GM23248 (cell line): ENCODE data around the gene NAT9. TPM values are rescaled to one million over a fixed set of nuclear protein-coding genes. Genes with fewer than 3 reads are reported as not detected.

Source experiments
- DNase-seq: peaks from one replicate; pipeline ENCODE4 v3.0.0-alpha.2; 2015
- H2AFZ ChIP-seq: fragments of 200-600 bp; sonication (generic); 2 replicates; pipeline ENCODE4 v1.6.1; 2016; ENCODE audit warnings: antibody characterized with exemption
- H3F3A ChIP-seq: fragments of 200-600 bp; sonication (generic); 2 replicates; pipeline ENCODE4 v1.6.1; 2016; ENCODE audit warnings: mild to moderate bottlenecking, antibody characterized with exemption, mixed run types; ENCODE audit not compliant: insufficient read depth
- H3K27ac ChIP-seq: fragments of 200-600 bp; sonication (generic); 2 replicates; pipeline ENCODE4 v1.5.1; 2016; ENCODE audit warnings: mild to moderate bottlenecking
- H3K27me3 ChIP-seq: fragments of 200-600 bp; sonication (generic); replicated peaks from 2 replicates; pipeline ENCODE4 v1.6.1; 2016; ENCODE audit warnings: mild to moderate bottlenecking; ENCODE audit not compliant: insufficient read depth
- H3K36me3 ChIP-seq: fragments of 200-600 bp; sonication (generic); 2 replicates; pipeline ENCODE4 v1.6.1; 2016; ENCODE audit warnings: low read depth, mild to moderate bottlenecking
- H3K4me1 ChIP-seq: fragments of 200-600 bp; sonication (generic); 2 replicates; pipeline ENCODE4 v1.6.1; 2016; ENCODE audit warnings: mild to moderate bottlenecking; ENCODE audit not compliant: insufficient read depth
- H3K4me2 ChIP-seq: fragments of 200-600 bp; sonication (generic); one replicate; pipeline ENCODE4 v1.6.1; 2016; ENCODE audit warnings: mild to moderate bottlenecking; ENCODE audit not compliant: unreplicated experiment
- H3K4me3 ChIP-seq: fragments of 200-600 bp; sonication (generic); 2 replicates; pipeline ENCODE4 v1.5.1; 2016; ENCODE audit warnings: mild to moderate bottlenecking
- H3K79me2 ChIP-seq: fragments of 200-600 bp; sonication (generic); 2 replicates; pipeline ENCODE4 v1.6.1; 2016; ENCODE audit warnings: mild to moderate bottlenecking; ENCODE audit not compliant: insufficient read depth
- H3K9ac ChIP-seq: fragments of 200-600 bp; sonication (generic); 2 replicates; pipeline ENCODE4 v1.6.1; 2016; ENCODE audit warnings: mild to moderate bottlenecking
- H3K9me2 ChIP-seq: fragments of 200-600 bp; sonication (generic); 2 replicates; pipeline ENCODE4 v1.6.1; 2016; ENCODE audit warnings: mixed run types, mild to moderate bottlenecking, moderate library complexity; ENCODE audit not compliant: insufficient read depth
- H3K9me3 ChIP-seq: fragments of 200-600 bp; sonication (generic); one replicate; pipeline ENCODE4 v1.6.1; 2017; ENCODE audit warnings: low read depth
- H4K20me1 ChIP-seq: fragments of 200-600 bp; sonication (generic); 2 replicates; pipeline ENCODE4 v1.6.0; 2016; ENCODE audit not compliant: insufficient read depth
- EZH2 ChIP-seq: fragments of 200-600 bp; sonication (generic); IDR thresholded peaks from 2 replicates; pipeline ENCODE4 v1.6.1; 2018; ENCODE audit warnings: antibody characterized with exemption, mild to moderate bottlenecking; ENCODE audit not compliant: insufficient read depth, poor library complexity, severe bottlenecking
- EZH2phosphoT487 ChIP-seq: fragments of 200-600 bp; sonication (generic); IDR thresholded peaks from 2 replicates; pipeline ENCODE4 v1.6.1; 2018; ENCODE audit warnings: antibody characterized with exemption, moderate library complexity, mild to moderate bottlenecking, low read depth; ENCODE audit not compliant: insufficient read depth
- WGBS, 2 experiments: methylation state at CpG; one replicate each; pipeline ENCODE4 v1.1.6; 2015 to 2017; ENCODE audit warnings: low lambda C conversion rate in 2 of 2, low coverage in 1 of 2; ENCODE audit errors: missing lambda C conversion rate in 2 of 2; 5-methylcytosine and 5-hydroxymethylcytosine counted together
- in situ Hi-C: fragments of 300-500 bp; cut with MboI; formaldehyde crosslinking; loops from 2 replicates; pipeline ENCODE4 v1.15.0; 2020
- polyA plus RNA-seq: library from polyadenylated mRNA; unstranded; fragments of >200 nt; fragmentation: Nextera tagmentation; extraction: Ambion mirVana; gene quantifications from 2 replicates; pipeline ENCODE4 v1.2.1, GENCODE V29; 2016
- total RNA-seq: library from RNA; depleted of rRNA; stranded (reverse); fragments of >200 nt; shearing (Covaris generic); gene quantifications from 2 replicates; pipeline ENCODE4 v1.2.3, GENCODE V29; 2014

The NAT9 gene
- total and polyA plus RNA-seq, 2 experiments from 2014 or later, result 26.4 to 34.6 TPM

DNA sequence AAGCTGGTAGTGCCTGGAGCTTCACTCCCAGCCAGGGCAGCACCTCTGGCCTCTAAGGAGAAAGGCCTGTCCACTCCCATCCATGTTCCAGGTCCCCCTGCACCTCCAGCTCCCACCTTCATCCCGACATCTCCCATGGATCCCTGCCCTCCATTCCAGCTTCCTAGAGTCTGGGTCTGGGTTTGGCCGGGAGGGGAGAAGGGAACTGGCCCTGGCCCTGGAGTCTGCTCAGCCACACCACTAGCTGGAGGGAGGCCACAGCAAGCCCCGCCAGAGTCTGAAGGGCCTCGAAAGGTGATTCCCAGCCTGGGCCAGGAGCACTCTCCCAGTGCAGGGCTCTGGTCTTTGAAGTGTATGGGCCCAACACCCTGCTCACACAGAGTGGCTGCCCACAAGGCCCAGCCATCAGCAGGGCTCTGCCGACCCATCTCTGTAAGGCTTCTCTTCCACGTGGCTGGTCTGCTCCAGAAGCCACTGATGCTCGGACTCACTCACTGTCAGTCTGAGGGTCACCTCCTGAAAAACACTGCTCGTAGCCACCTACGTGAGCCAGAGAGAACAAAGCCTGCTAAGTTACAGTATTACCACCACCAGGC, 4.7 kb downstream of the NAT9 start:
- no peak overlapping the region for H3K4me3 ChIP-seq
- TF ChIP-seq EZH2, result no peak
- no peak for TF ChIP-seq EZH2phosphoT487
- H3K36me3 ChIP-seq, result 0 out of 2 replicates have a peak, but pooled peaks cover 3% of the 10 kb centered on the region
- no peak overlapping the region for H3K9ac ChIP-seq
- in situ Hi-C loops, result no loop called here
- peaks cover 31% of the 10 kb centered on the region for H3K79me2 ChIP-seq
- no peak for DNase-seq
- no peak overlapping the region for H3K4me2 ChIP-seq
- no peak overlapping the region for H3K27ac ChIP-seq
- H3K4me1 ChIP-seq, result peaks cover 32% of the 10 kb centered on the region
- H3F3A ChIP-seq, result peaks cover 26% of the 10 kb centered on the region
- no peaks in the 10 kb centered on the region for H3K9me2 ChIP-seq
- no peaks in the 10 kb centered on the region for H3K27me3 ChIP-seq
- WGBS, 2 experiments, result 85 to 87% methylated on average over 8 to 9 of the region's 9 CpGs
- no peak overlapping the region for H2AFZ ChIP-seq
- H3K9me3 ChIP-seq, result no peaks in the 10 kb centered on the region
- H4K20me1 ChIP-seq, result no peaks in the 10 kb centered on the region

DNA sequence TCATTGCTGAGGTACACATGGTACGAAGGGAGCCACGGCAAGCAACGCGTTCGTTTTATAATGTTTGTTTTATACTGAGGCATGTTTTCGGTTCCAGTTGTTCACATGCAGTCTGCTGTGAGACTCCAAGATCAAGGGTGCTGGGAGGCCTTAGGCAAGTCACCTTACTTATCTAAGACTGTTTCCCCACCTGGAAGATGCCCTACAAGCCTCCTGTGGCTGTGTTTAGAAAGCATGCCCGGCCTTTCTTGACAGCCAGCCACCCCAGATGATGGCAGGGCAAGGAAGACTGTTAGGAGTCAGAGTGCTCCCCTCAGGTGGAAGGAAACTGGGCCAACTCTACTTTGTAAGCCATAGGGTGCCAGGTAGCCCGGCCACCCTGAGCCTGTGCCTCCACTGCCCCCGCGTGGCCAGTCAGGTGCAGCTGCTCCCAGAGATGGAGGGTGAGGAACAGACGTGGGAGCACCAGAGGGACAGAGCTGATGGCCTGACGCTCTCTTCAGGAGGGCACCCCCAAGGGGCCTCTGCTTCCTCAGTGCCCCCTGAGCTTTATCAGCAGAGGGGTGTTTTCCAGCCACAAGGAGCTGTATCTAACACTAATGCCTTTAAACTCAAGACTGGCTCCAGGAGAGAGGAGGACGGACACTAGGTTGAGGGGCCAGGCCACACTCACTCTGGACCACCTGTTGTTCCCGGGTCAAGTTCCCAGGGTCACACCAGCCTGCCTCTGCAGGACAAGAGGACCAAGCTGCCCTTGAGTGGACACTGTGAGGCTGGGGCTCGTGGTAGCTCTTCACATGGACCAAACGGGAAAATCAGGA, 5.4 kb downstream of the NAT9 start:
- WGBS, 2 experiments, result 67 to 71% methylated on average over 14 to 16 of the region's 16 CpGs

DNA sequence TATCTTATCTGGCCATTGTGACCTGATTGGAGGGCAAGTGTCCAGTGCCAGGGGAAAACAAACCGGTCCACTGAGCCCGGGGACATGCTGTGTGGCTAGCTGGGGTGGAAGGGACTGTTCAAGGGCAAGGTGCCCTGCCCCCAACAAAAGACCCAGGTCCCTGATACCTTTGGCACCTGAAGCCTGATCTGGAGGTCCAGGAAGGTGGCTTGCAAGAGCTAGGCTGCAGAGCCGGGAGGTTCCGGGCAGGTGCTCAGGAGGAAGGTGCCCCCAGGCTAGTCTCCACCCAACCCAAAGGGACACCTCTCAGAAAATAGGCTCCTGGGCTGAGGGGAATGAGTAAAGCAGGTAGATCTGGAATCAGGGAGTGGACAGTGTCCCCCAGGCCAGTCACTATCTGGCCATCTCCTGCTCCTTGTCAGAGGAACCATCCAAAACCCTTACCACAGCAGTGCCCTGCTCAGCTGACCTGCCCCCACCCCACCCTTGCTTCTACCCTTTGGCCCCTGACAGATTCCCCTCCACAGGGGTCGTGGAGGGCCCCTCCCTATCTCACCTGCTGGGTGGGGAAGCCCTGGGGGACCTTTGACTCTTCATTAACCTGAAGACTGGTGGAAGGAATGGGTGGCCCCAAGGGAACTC, 6.2 kb downstream of the NAT9 start:
- Histone ChIP-seq H3K79me2 (peaks cover 18% of the 10 kb centered on the region), H3F3A (peaks cover 26% of the 10 kb centered on the region), H3K27me3 (no peaks in the 10 kb centered on the region), H2AFZ (no peak overlapping the region), H3K4me1 (peaks cover 28% of the 10 kb centered on the region), H3K4me2 (no peak overlapping the region), H3K36me3 (0 out of 2 replicates have a peak, but pooled peaks cover 3% of the 10 kb centered on the region), H3K9me2 (no peaks in the 10 kb centered on the region), H3K9ac (no peak overlapping the region), H3K4me3 (no peak overlapping the region), H4K20me1 (no peaks in the 10 kb centered on the region), H3K27ac (no peak overlapping the region), H3K9me3 (no peaks in the 10 kb centered on the region)
- no peak for DNase-seq
- WGBS, 2 experiments, result 73 to 77% methylated on average over 5 of the region's 5 CpGs
- in situ Hi-C loops, result no loop called here
- TF ChIP-seq EZH2 (no peak), EZH2phosphoT487 (no peak)

More for the DNA sequence above, 5.4 kb downstream of the NAT9 start:
- Histone ChIP-seq H3K27me3 (no peaks in the 10 kb centered on the region), H3K4me1 (peaks cover 32% of the 10 kb centered on the region), H3F3A (peaks cover 26% of the 10 kb centered on the region), H3K27ac (no peak overlapping the region), H3K9me2 (no peaks in the 10 kb centered on the region), H3K9ac (no peak overlapping the region), H3K9me3 (no peaks in the 10 kb centered on the region), H3K4me2 (no peak overlapping the region), H3K36me3 (0 out of 2 replicates have a peak, but pooled peaks cover 3% of the 10 kb centered on the region), H3K4me3 (no peak overlapping the region), H2AFZ (no peak overlapping the region), H4K20me1 (no peaks in the 10 kb centered on the region), H3K79me2 (peaks cover 26% of the 10 kb centered on the region)
- TF ChIP-seq EZH2phosphoT487 (no peak), EZH2 (no peak)
- in situ Hi-C loops, result no loop called here
- DNase-seq, result peak; percentile 58

DNA sequence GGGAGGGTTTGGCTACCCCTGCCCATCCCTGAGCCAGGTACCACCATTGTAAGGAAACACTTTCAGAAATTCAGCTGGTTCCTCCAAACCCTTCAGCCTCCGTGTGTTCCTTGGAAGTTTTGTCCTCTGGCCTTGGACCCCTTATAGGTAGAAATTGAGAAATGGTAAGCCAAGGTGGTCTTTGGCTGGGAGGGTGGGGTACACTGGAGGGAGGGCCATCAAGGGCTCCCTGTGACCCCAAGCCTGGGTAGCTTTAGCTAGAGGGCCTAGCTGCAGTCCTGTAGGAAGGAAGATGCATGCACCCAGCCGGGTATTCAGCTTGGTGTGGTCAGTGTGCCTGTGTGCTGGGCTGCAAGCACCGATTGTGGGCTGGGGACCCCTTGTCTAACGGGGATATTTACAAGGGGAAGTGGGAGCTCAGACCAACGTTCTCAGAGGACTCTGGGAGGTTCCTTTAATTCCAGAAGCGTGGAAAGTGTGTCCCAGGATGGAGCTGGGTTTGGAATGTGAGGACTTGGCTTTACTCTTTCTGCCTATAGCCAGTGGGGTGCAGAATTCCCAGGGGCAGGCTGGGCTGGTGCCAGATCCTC, 6.8 kb downstream of the NAT9 start:
- Histone ChIP-seq H2AFZ (no peak overlapping the region), H3K79me2 (peaks cover 12% of the 10 kb centered on the region), H3K9me2 (no peaks in the 10 kb centered on the region), H3K4me3 (no peak overlapping the region), H3K4me1 (peaks cover 22% of the 10 kb centered on the region), H3K9ac (no peak overlapping the region), H4K20me1 (no peaks in the 10 kb centered on the region), H3K27me3 (no peaks in the 10 kb centered on the region), H3K27ac (no peak overlapping the region), H3K36me3 (0 out of 2 replicates have a peak, but pooled peaks cover 3% of the 10 kb centered on the region), H3F3A (peaks cover 26% of the 10 kb centered on the region), H3K9me3 (no peaks in the 10 kb centered on the region), H3K4me2 (no peak overlapping the region)
- TF ChIP-seq EZH2 (no peak), EZH2phosphoT487 (no peak)
- DNase-seq, result no peak
- WGBS, 2 experiments, result 55 to 56% methylated on average over 6 of the region's 6 CpGs
- in situ Hi-C loops, result no loop called here
